Stimulated activated CD8-positive, alpha-beta memory T cell treated with anti-CD3 and anti-CD28 coated beads, Interleukin-2, amount 100 ng/mL, for 48 hours (primary cell): ENCODE data around the gene KCNH3.
"Not testable (repeated sequence)": the region's sequence is repeated elsewhere in the genome, so short reads cannot be mapped to it uniquely, and the experiment has no call there.

ENCODE experiments used
- DNase-seq, 2 donors: peaks; one replicate each; pipeline ENCODE4 v3.0.0-alpha.2; 2020; ENCODE audit warnings: low read depth in 2 of 2

The KCNH3 gene

GRCh38 chr12:49525942-49526341, 12.9 kb upstream of the KCNH3 start:
- no peak for DNase-seq

- DNase-seq = no peak
These were observed 11.3 kb upstream of the KCNH3 start for GRCh38 chr12:49527361-49528130.

GRCh38 chr12:49529414-49529813, 9.4 kb upstream of the KCNH3 start:
- no peak for DNase-seq

- DNase-seq = no peak
These were observed 7.1 kb upstream of the KCNH3 start for GRCh38 chr12:49531745-49532144.

- DNase-seq = no peak
These were observed 5.5 kb upstream of the KCNH3 start for GRCh38 chr12:49533331-49533730.

- not testable (repeated sequence) for DNase-seq
These were observed 4.7 kb upstream of the KCNH3 start for GRCh38 chr12:49534122-49534521.

GRCh38 chr12:49534731-49535278, 4.0 kb upstream of the KCNH3 start:
- DNase-seq = no peak

GRCh38 chr12:49535921-49536525, 2.8 kb upstream of the KCNH3 start:
- DNase-seq = no peak

GRCh38 chr12:49536526-49537071, 2.2 kb upstream of the KCNH3 start:
- DNase-seq = no peak

GRCh38 chr12:49537231-49537751, 1.5 kb upstream of the KCNH3 start:
- DNase-seq = no peak

- no peak for DNase-seq
These were observed 899 bp upstream of the KCNH3 start for GRCh38 chr12:49537752-49538509.

GRCh38 chr12:49539406-49540228, 787 bp downstream of the KCNH3 start:
- DNase-seq = no peak

GRCh38 chr12:49540229-49541139, 1.7 kb downstream of the KCNH3 start:
- DNase-seq = no peak

GRCh38 chr12:49541140-49541861, 2.5 kb downstream of the KCNH3 start:
- no peak for DNase-seq

- no peak for DNase-seq
These were observed 3.2 kb downstream of the KCNH3 start for GRCh38 chr12:49541911-49542505.

- DNase-seq = no peak
These were observed 3.8 kb downstream of the KCNH3 start for GRCh38 chr12:49542592-49543160.

- no peak for DNase-seq
These were observed 4.5 kb downstream of the KCNH3 start for GRCh38 chr12:49543221-49543913.
